Measurements from ENCODE around the gene RBP4.

- TF ChIP-seq POLR2A (IDR thresholded peaks at IDR 0.05) (no peak), CTCF (IDR thresholded peaks at IDR 0.05) (no peak)
Observed at GRCh38 chr10:93600446-93601145, 439 bp downstream of the RBP4 start.

Data from adrenal gland (tissue), 5 donors.